Left renal pelvis (tissue), 4 donors: Measurements from ENCODE around the gene KIAA0319L. TPM values are rescaled to one million over a fixed set of nuclear protein-coding genes. Genes with fewer than 3 reads are reported as not detected.
A peak's percentile ranks its signal among the peaks of the same experiment; 100 is the strongest.

Experiments
- DNase-seq, 4 donors: peaks; one replicate each; pipeline ENCODE4 v3.0.0-alpha.2; 2013; ENCODE audit warnings: low read depth in 4 of 4, low spot score in 3 of 4
- polyA plus RNA-seq, 4 donors: library from polyadenylated mRNA; unstranded; fragments of 120-200 nt; gene quantifications; one replicate each; pipeline ENCODE4 v1.2.1, GENCODE V29; 2013; ENCODE audit not compliant: insufficient read length in 4 of 4

KIAA0319L gene
- polyA plus RNA-seq, 4 donors = 40.7 to 72.8 (median 62.3) TPM

- DNase-seq = no peak
These were observed 17.4 kb downstream of the KIAA0319L start for GRCh38 chr1:35539824-35540261.

- no peak for DNase-seq
These were observed 18.0 kb downstream of the KIAA0319L start for GRCh38 chr1:35539073-35539823.

- no peak for DNase-seq
These were observed 19.4 kb downstream of the KIAA0319L start for GRCh38 chr1:35537806-35538205.

GRCh38 chr1:35536556-35537162 lies 20.5 kb downstream of the KIAA0319L start:
- DNase-seq = no peak

- no peak for DNase-seq
These were observed 22.0 kb downstream of the KIAA0319L start for GRCh38 chr1:35535243-35535642.

- DNase-seq = no peak
These were observed 23.6 kb downstream of the KIAA0319L start for GRCh38 chr1:35533586-35533985.

GRCh38 chr1:35532497-35533223 lies 24.5 kb downstream of the KIAA0319L start:
- DNase-seq = no peak

- DNase-seq = no peak
These were observed 25.8 kb downstream of the KIAA0319L start for GRCh38 chr1:35531368-35531767.

GRCh38 chr1:35530946-35531345 lies 26.3 kb downstream of the KIAA0319L start:
- no peak for DNase-seq

GRCh38 chr1:35530168-35530567 lies 27.0 kb downstream of the KIAA0319L start:
- DNase-seq = no peak

- peak in 1 of 4 donors; percentile 7 for DNase-seq
These were observed 33.1 kb downstream of the KIAA0319L start for GRCh38 chr1:35524106-35524505.

- DNase-seq = no peak
These were observed 37.8 kb downstream of the KIAA0319L start for GRCh38 chr1:35519432-35519831.

- no peak for DNase-seq
These were observed 39.0 kb downstream of the KIAA0319L start for GRCh38 chr1:35518183-35518582.

- DNase-seq = no peak
These were observed 45.9 kb downstream of the KIAA0319L start for GRCh38 chr1:35511305-35511704.

- DNase-seq = no peak
These were observed 47.6 kb downstream of the KIAA0319L start for GRCh38 chr1:35509558-35509957.

GRCh38 chr1:35507947-35508346 lies 49.3 kb downstream of the KIAA0319L start:
- no peak for DNase-seq

GRCh38 chr1:35506960-35507912 lies 50.0 kb downstream of the KIAA0319L start:
- DNase-seq = no peak

GRCh38 chr1:35505911-35506798 lies 51.0 kb downstream of the KIAA0319L start:
- peak in 2 of 4 donors; percentile 18 to 22 for DNase-seq

- no peak for DNase-seq
These were observed 55.0 kb downstream of the KIAA0319L start for GRCh38 chr1:35502242-35502641.
